ENCODE data around the gene NLRC5. TPM values are rescaled to one million over a fixed set of nuclear protein-coding genes. Genes with fewer than 3 reads are reported as not detected.

Gene NLRC5
- total and polyA plus RNA-seq, 9 of the 15 experiments (the other 6 are each of a cell fraction or from before 2014, with no cell fraction given) = 0.59 to 0.71 TPM; not detected in 7

DNA sequence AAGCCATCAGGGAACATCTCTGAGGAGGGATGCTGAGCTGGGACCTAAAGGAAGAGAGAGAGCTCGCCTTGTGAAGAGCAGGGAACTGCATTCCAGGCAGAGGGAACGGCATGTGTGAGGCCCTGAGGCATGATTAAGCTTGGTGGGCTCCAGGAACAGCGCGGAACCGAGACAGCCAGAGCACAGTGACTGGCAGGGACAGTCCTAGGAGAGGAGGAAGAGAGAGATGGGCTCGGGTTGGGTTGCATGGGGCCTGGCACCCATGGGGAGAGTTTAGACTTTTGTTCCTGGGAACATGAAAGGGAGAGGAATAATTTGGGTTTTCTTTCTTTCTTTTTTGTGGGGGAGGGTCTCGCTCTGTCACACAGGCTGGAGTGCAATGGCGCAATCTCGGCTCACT is 63.8 kb downstream of the NLRC5 start:
- ATAC-seq = no peak
- H3K36me3 ChIP-seq (ENCODE audit: control insufficient read depth, insufficient read depth, low read length) = no peaks in the 10 kb centered on the region
- H3K27ac ChIP-seq (ENCODE audit: extremely low read depth, low read depth, low read length) = no peak overlapping the region
- no peaks in the 10 kb centered on the region for H4K20me1 ChIP-seq (replicated peaks; ENCODE audit: control insufficient read depth, insufficient read depth, low read length)
- no peak overlapping the region for H3K9ac ChIP-seq (ENCODE audit: insufficient read depth in 1 of 2, low read depth in 2 of 2, low read length in 2 of 2)
- in situ Hi-C loops (cut with MboI) = no loop called here
- FAIRE-seq = no peak
- no TSS peak for BruUV-seq (replicated peaks)
- H2AFZ ChIP-seq (ENCODE audit: low read depth, low read length) = no peak overlapping the region
- peaks cover 49 to 52% of the 10 kb centered on the region in 2 experiments for H3K27me3 ChIP-seq (ENCODE audit: control insufficient read depth in 2 of 2, insufficient read depth in 2 of 2, low read length in 2 of 2)
- no peak overlapping the region for H3K4me2 ChIP-seq (ENCODE audit: insufficient read depth, low read length)
- intact Hi-C loops (cut with micrococcal nuclease) = no loop called here
- no peaks in the 10 kb centered on the region for H3K9me1 ChIP-seq (ENCODE audit: control insufficient read depth, insufficient read depth, low read length)
- no peak for DNase-seq (ENCODE audit: extremely low read depth in 1 of 4, low spot score in 3 of 4)
- H3K79me2 ChIP-seq (ENCODE audit: control insufficient read depth, insufficient read depth, low read length) = no peaks in the 10 kb centered on the region
- H3K4me1 ChIP-seq (replicated peaks in 1 of 2; ENCODE audit: control insufficient read depth in 2 of 2, insufficient read depth in 2 of 2, low read length in 2 of 2) = no peaks in the 10 kb centered on the region
- no peak overlapping the region for H3K4me3 ChIP-seq
- 0% methylated on average over 8 of the region's 9 CpGs for WGBS (ENCODE audit: insufficient coverage, low coverage, missing lambda C conversion rate)
- TF ChIP-seq ZNF561 (CRISPR knock-in tag; conservative IDR thresholded peaks at IDR 0.05) = no peak
- TF ChIP-seq, protein P1, sequence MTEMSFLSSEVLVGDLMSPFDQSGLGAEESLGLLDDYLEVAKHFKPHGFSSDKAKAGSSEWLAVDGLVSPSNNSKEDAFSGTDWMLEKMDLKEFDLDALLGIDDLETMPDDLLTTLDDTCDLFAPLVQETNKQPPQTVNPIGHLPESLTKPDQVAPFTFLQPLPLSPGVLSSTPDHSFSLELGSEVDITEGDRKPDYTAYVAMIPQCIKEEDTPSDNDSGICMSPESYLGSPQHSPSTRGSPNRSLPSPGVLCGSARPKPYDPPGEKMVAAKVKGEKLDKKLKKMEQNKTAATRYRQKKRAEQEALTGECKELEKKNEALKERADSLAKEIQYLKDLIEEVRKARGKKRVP (CRISPR knock-in tag; IDR thresholded peaks at IDR 0.05) = no peak
- no peak for TF ChIP-seq ZNF699 (CRISPR knock-in tag; IDR thresholded peaks at IDR 0.05; ENCODE audit: insufficient replicate concordance)
- no peak for TF ChIP-seq NCOR1 (IDR thresholded peaks at IDR 0.05)
- no peak for TF ChIP-seq DMBX1 (CRISPR knock-in tag; IDR thresholded peaks at IDR 0.05; ENCODE audit: borderline replicate concordance)
- no peak for TF ChIP-seq NCOA4 (IDR thresholded peaks at IDR 0.05; ENCODE audit: partially characterized antibody)
- TF ChIP-seq ZNF707 (CRISPR knock-in tag; conservative IDR thresholded peaks at IDR 0.05) = no peak
- TF ChIP-seq HCFC1 (IDR thresholded peaks at IDR 0.05; ENCODE audit: low read depth, low read length) = no peak
- TF ChIP-seq SRF (CRISPR knock-in tag; IDR thresholded peaks at IDR 0.05) = no peak
- TF ChIP-seq TARDBP (IDR thresholded peaks at IDR 0.05) = no peak
- TF ChIP-seq, protein P2, sequence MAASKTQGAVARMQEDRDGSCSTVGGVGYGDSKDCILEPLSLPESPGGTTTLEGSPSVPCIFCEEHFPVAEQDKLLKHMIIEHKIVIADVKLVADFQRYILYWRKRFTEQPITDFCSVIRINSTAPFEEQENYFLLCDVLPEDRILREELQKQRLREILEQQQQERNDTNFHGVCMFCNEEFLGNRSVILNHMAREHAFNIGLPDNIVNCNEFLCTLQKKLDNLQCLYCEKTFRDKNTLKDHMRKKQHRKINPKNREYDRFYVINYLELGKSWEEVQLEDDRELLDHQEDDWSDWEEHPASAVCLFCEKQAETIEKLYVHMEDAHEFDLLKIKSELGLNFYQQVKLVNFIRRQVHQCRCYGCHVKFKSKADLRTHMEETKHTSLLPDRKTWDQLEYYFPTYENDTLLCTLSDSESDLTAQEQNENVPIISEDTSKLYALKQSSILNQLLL (CRISPR knock-in tag; IDR thresholded peaks at IDR 0.05; ENCODE audit: borderline replicate concordance) = no peak
- TF ChIP-seq BCL6 (CRISPR knock-in tag; IDR thresholded peaks at IDR 0.05) = no peak
- no peak for TF ChIP-seq ZNF280A (IDR thresholded peaks at IDR 0.05; ENCODE audit: low read depth, partially characterized antibody)
- TF ChIP-seq, protein P3, sequence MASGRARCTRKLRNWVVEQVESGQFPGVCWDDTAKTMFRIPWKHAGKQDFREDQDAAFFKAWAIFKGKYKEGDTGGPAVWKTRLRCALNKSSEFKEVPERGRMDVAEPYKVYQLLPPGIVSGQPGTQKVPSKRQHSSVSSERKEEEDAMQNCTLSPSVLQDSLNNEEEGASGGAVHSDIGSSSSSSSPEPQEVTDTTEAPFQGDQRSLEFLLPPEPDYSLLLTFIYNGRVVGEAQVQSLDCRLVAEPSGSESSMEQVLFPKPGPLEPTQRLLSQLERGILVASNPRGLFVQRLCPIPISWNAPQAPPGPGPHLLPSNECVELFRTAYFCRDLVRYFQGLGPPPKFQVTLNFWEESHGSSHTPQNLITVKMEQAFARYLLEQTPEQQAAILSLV (tag; IDR thresholded peaks at IDR 0.05) = no peak
- no peak for TF ChIP-seq MNT (conservative IDR thresholded peaks at IDR 0.05)
- no peak for TF ChIP-seq CAMTA2 (CRISPR knock-in tag; conservative IDR thresholded peaks at IDR 0.05)
- no peak for TF ChIP-seq KLF13 (tag; IDR thresholded peaks at IDR 0.05; ENCODE audit: borderline replicate concordance, low read depth)
- POLR2A ChIA-PET = interaction anchor here (1.0 to 3.0 kb wide), 2 partner anchors 8 to 193 kb away, joined by 3 to 12 read pairs; partner anchors contain the start of gene ARL2BP
- CTCF ChIA-PET (ENCODE audit: low intra/inter-chr PET ratio) = no interaction called here
- H3K9me3 ChIP-seq (replicated peaks; ENCODE audit: control insufficient read depth, insufficient read depth, low read depth, low read length) = no peaks in the 10 kb centered on the region
